K562 (cell line): ENCODE data around the gene PIWIL1. TPM values are rescaled to one million over a fixed set of nuclear protein-coding genes. Genes with fewer than 3 reads are reported as not detected.

Source experiments
- ATAC-seq: fragments of 200-7000 bp; cut with Tn5 transposase; 3 replicates; pipeline ENCODE4 v1.9.1; 2020; ENCODE audit warnings: moderate library complexity
- BruUV-seq: library from RNA; stranded (reverse); fragments of 400-500 nt; replicated peaks from 2 replicates; lab custom pipeline; 2021; lab: Mats Ljungman, UMichigan
- CTCF ChIA-PET: fragments of 300-600 bp; formaldehyde crosslinking; extraction: SDS; loops from one replicate; lab custom pipeline; 2021; ENCODE audit warnings: low intra/inter-chr PET ratio; lab: Yijun Ruan, JAX
- POLR2A ChIA-PET: fragments of 300-600, 350-650 bp; sonication (Branson Sonifier 250); formaldehyde crosslinking; extraction: SDS; loops from one replicate; lab custom pipeline; 2021; ENCODE audit warnings: antibody characterized with exemption, inconsistent platforms; lab: Yijun Ruan, JAX
- DNase-seq, 4 experiments: peaks; one replicate each; pipeline versions ENCODE4 v3.0.0 to v3.0.0-alpha.2; 2011 to 2018; ENCODE audit warnings: low spot score in 3 of 4, mixed read lengths in 3 of 4; ENCODE audit errors: extremely low read depth in 1 of 4
- FAIRE-seq: peaks from 2 replicates; lab custom pipeline; 2011; peaks lifted over from hg19 to GRCh38; lab: Jason Lieb, UNC
- H2AFZ ChIP-seq: 2 replicates; pipeline ENCODE4 v1.6.0; 2011; ENCODE audit warnings: low read depth, low read length, control low read depth, inconsistent platforms
- H3K27ac ChIP-seq: fragments of 200-600 bp; 3 replicates; pipeline ENCODE4 v1.8.0; 2011; ENCODE audit warnings: low read depth, mild to moderate bottlenecking, control low read depth, inconsistent platforms, low read length, moderate library complexity, mixed read lengths; ENCODE audit errors: extremely low read depth
- H3K27me3 ChIP-seq, 2 experiments: fragments of 300-600 bp in 1 of 2; 2 replicates in 1 of 2; 3 replicates in 1 of 2; pipeline versions ENCODE4 v1.6.0 to v1.8.0; 2011; ENCODE audit warnings: inconsistent platforms in 2 of 2, low read length in 2 of 2, mild to moderate bottlenecking in 1 of 2, mixed read lengths in 1 of 2, moderate library complexity in 1 of 2; ENCODE audit not compliant: control insufficient read depth in 2 of 2, insufficient read depth in 2 of 2
- H3K36me3 ChIP-seq: fragments of 300-600 bp; 3 replicates; pipeline ENCODE4 v1.8.0; 2011; ENCODE audit warnings: mild to moderate bottlenecking, low read length, inconsistent platforms; ENCODE audit not compliant: control insufficient read depth, insufficient read depth
- H3K4me1 ChIP-seq, 2 experiments: fragments of 200-600 bp in 1 of 2; replicated peaks in 1 of 2; 2 replicates in 1 of 2; 3 replicates in 1 of 2; pipeline versions ENCODE4 v1.5.1 to v1.8.0; 2011; ENCODE audit warnings: inconsistent platforms in 2 of 2, low read length in 2 of 2, mild to moderate bottlenecking in 1 of 2, mixed read lengths in 1 of 2, moderate library complexity in 1 of 2; ENCODE audit not compliant: control insufficient read depth in 2 of 2, insufficient read depth in 2 of 2
- H3K4me2 ChIP-seq: 2 replicates; pipeline ENCODE4 v1.6.1; 2011; ENCODE audit warnings: low read length, control low read depth, inconsistent platforms, mixed read lengths; ENCODE audit not compliant: insufficient read depth
- H3K4me3 ChIP-seq: fragments of 200-600 bp; sonication (generic), shearing (Covaris generic); 2 replicates; pipeline ENCODE4 v1.5.1; 2016; ENCODE audit warnings: control low read depth, inconsistent platforms
- H3K79me2 ChIP-seq: fragments of 200-600 bp; 3 replicates; pipeline ENCODE4 v1.8.0; 2011; ENCODE audit warnings: low read length, inconsistent platforms; ENCODE audit not compliant: control insufficient read depth, insufficient read depth
- H3K9ac ChIP-seq, 2 experiments: 2 replicates each; pipeline versions ENCODE4 v1.6.0 to v1.6.1; 2011; ENCODE audit warnings: low read depth in 2 of 2, low read length in 2 of 2, control low read depth in 1 of 2, inconsistent platforms in 1 of 2, mild to moderate bottlenecking in 1 of 2, mixed read lengths in 1 of 2; ENCODE audit not compliant: insufficient read depth in 1 of 2
- H3K9me1 ChIP-seq: one replicate; pipeline ENCODE4 v1.6.0; 2011; ENCODE audit warnings: inconsistent platforms, mild to moderate bottlenecking, low read length, moderate library complexity; ENCODE audit not compliant: control insufficient read depth, insufficient read depth
- H3K9me3 ChIP-seq: replicated peaks from 2 replicates; pipeline ENCODE4 v1.5.1; 2011; ENCODE audit warnings: low read depth, low read length, inconsistent platforms; ENCODE audit not compliant: control insufficient read depth, insufficient read depth
- H4K20me1 ChIP-seq: replicated peaks from 2 replicates; pipeline ENCODE4 v1.6.1; 2011; ENCODE audit warnings: low read length, inconsistent platforms, mixed read lengths; ENCODE audit not compliant: control insufficient read depth, insufficient read depth
- DNMT1 ChIP-seq: fragments of 450-650 bp; IDR thresholded peaks from 2 replicates; pipeline ENCODE4 v1.6.1; 2016; ENCODE audit warnings: antibody characterized with exemption, mild to moderate bottlenecking
- GABPB2 ChIP-seq: fragments of 250-450 bp; sonication (Bioruptor Pico); conservative IDR thresholded peaks from 2 replicates; pipeline ENCODE4 v1.5.1; 2021; ENCODE audit warnings: mild to moderate bottlenecking
- GTF2E2 ChIP-seq: fragments of 200-800 bp; sonication (Bioruptor generic); IDR thresholded peaks from 2 replicates; pipeline ENCODE4 v1.6.1; 2016; ENCODE audit warnings: missing genetic modification characterization, missing compliant biosample characterization
- HCFC1 ChIP-seq: IDR thresholded peaks from 2 replicates; pipeline ENCODE4 v1.6.1; 2012; ENCODE audit warnings: low read depth, low read length, improper control_type of control experiment
- MAX ChIP-seq: sonication (generic); formaldehyde crosslinking; IDR thresholded peaks from 2 replicates; pipeline ENCODE4 v1.9.0; 2022; ENCODE audit warnings: mild to moderate bottlenecking, missing genetic modification reagents
- TAF9B ChIP-seq: fragments of 450-650 bp; IDR thresholded peaks from 2 replicates; pipeline ENCODE4 v1.6.1; 2018; ENCODE audit warnings: mild to moderate bottlenecking; ENCODE audit not compliant: partially characterized antibody
- WGBS: fragments of 100-300 bp; shearing (Covaris generic); methylation state at CpG from one replicate; pipeline ENCODE4 v1.1.6; 2016; ENCODE audit warnings: low coverage, mixed read lengths; ENCODE audit not compliant: insufficient coverage; ENCODE audit errors: missing lambda C conversion rate; 5-methylcytosine and 5-hydroxymethylcytosine counted together
- in situ Hi-C: fragments of 300-500 bp; cut with MboI; formaldehyde crosslinking; loops from 4 replicates; pipeline ENCODE4 v1.15.0; 2018; ENCODE audit warnings: inconsistent platforms, mixed read lengths
- intact Hi-C: fragments of 100-400 bp; cut with micrococcal nuclease; formaldehyde crosslinking; loops from 2 replicates; pipeline ENCODE4 v1.14.2; 2022
- polyA plus RNA-seq, 8 experiments: library from polyadenylated mRNA; depleted of rRNA in 4 of 8; stranded (reverse) in 5 of 8; unstranded in 3 of 8; fragments of >200 nt; fragmentation: Nextera tagmentation in 2 of 8; fragmentation: Illumina TruSeq in 1 of 8; extraction: Ambion mirVana in 2 of 8; extraction: Trizol in 1 of 8; gene quantifications; 2 replicates each; pipeline versions ENCODE4 v1.2.1 to v1.2.3, GENCODE V29; 2011 to 2014; ENCODE audit warnings: inconsistent platforms in 1 of 8, missing spikeins in 1 of 8
- total RNA-seq, 7 experiments: library from RNA; depleted of rRNA in 6 of 7; stranded (reverse); fragments of >200 nt in 6 of 7; fragmentation: Illumina TruSeq in 2 of 7; extraction: Trizol in 2 of 7; gene quantifications; 2 replicates each; pipeline versions ENCODE4 v1.2.1 to v1.2.3, GENCODE V29; 2011 to 2021; ENCODE audit warnings: low replicate concordance in 1 of 7
- TF ChIP-seq, protein P1 (sequence below): fragments of 200-400 bp; formaldehyde crosslinking; IDR thresholded peaks from 2 replicates; pipeline ENCODE4 v1.6.1; 2017; ENCODE audit warnings: mild to moderate bottlenecking, low read depth, low read length, moderate library complexity
- TF ChIP-seq, protein P2 (sequence below): fragments of 250-450 bp; sonication (Bioruptor Pico); IDR thresholded peaks from 2 replicates; pipeline ENCODE4 v1.8.0; 2021; ENCODE audit warnings: moderate library complexity, mild to moderate bottlenecking, inconsistent platforms

PIWIL1 gene
- total and polyA plus RNA-seq, 9 of the 15 experiments (the other 6 are each of a cell fraction or from before 2014, with no cell fraction given), result not detected

GRCh38 chr12:130394906-130395305, 57.2 kb downstream of the PIWIL1 start:
- H3K36me3 ChIP-seq, result no peaks in the 10 kb centered on the region
- CTCF ChIA-PET, result no interaction called here
- intact Hi-C loops (no loop called here), in situ Hi-C loops (no loop called here)
- no peak overlapping the region for H3K9ac ChIP-seq
- H3K4me1 ChIP-seq, result no peaks in the 10 kb centered on the region
- POLR2A ChIA-PET, result interaction anchor here (1.2 kb wide), 1 partner anchor 20 kb away, joined by 3 read pairs; no protein-coding TSS in a partner anchor
- no peaks in the 10 kb centered on the region for H4K20me1 ChIP-seq
- FAIRE-seq, result no peak
- no peak for TF ChIP-seq MAX (CRISPR knock-in tag)
- no peak for TF ChIP-seq GTF2E2 (tag)
- TF ChIP-seq, protein P1, sequence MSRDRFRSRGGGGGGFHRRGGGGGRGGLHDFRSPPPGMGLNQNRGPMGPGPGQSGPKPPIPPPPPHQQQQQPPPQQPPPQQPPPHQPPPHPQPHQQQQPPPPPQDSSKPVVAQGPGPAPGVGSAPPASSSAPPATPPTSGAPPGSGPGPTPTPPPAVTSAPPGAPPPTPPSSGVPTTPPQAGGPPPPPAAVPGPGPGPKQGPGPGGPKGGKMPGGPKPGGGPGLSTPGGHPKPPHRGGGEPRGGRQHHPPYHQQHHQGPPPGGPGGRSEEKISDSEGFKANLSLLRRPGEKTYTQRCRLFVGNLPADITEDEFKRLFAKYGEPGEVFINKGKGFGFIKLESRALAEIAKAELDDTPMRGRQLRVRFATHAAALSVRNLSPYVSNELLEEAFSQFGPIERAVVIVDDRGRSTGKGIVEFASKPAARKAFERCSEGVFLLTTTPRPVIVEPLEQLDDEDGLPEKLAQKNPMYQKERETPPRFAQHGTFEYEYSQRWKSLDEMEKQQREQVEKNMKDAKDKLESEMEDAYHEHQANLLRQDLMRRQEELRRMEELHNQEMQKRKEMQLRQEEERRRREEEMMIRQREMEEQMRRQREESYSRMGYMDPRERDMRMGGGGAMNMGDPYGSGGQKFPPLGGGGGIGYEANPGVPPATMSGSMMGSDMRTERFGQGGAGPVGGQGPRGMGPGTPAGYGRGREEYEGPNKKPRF, result no peak
- TF ChIP-seq DNMT1, result no peak
- no peak for TF ChIP-seq HCFC1
- no peak for TF ChIP-seq GABPB2 (CRISPR knock-in tag)
- TF ChIP-seq, protein P2, sequence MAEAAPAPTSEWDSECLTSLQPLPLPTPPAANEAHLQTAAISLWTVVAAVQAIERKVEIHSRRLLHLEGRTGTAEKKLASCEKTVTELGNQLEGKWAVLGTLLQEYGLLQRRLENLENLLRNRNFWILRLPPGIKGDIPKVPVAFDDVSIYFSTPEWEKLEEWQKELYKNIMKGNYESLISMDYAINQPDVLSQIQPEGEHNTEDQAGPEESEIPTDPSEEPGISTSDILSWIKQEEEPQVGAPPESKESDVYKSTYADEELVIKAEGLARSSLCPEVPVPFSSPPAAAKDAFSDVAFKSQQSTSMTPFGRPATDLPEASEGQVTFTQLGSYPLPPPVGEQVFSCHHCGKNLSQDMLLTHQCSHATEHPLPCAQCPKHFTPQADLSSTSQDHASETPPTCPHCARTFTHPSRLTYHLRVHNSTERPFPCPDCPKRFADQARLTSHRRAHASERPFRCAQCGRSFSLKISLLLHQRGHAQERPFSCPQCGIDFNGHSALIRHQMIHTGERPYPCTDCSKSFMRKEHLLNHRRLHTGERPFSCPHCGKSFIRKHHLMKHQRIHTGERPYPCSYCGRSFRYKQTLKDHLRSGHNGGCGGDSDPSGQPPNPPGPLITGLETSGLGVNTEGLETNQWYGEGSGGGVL (CRISPR knock-in tag), result no peak
- no peak for TF ChIP-seq TAF9B
- no peaks in the 10 kb centered on the region for H3K9me3 ChIP-seq
- H3K27me3 ChIP-seq, result peaks cover 0 to 14% of the 10 kb centered on the region in 2 experiments; a peak in 3 of 5 replicates
- H3K4me2 ChIP-seq, result no peak overlapping the region
- BruUV-seq, result no TSS peak
- no peak overlapping the region for H3K4me3 ChIP-seq
- H3K79me2 ChIP-seq, result no peaks in the 10 kb centered on the region
- ATAC-seq, result no peak
- 2% methylated on average over 4 of the region's 4 CpGs for WGBS
- DNase-seq, result no peak
- no peak overlapping the region for H3K27ac ChIP-seq
- no peaks in the 10 kb centered on the region for H3K9me1 ChIP-seq
- H2AFZ ChIP-seq, result no peak overlapping the region
